Kidney epithelial cell (primary cell): Measurements from ENCODE around the gene SETD5. TPM values are rescaled to one million over a fixed set of nuclear protein-coding genes. Genes with fewer than 3 reads are reported as not detected.

ENCODE experiments used
- DNase-seq: peaks from one replicate; pipeline ENCODE4 v3.0.0-alpha.2; 2010; ENCODE audit warnings: low read depth
- H3K27me3 ChIP-seq: 2 replicates; pipeline ENCODE4 v1.6.0; 2011; ENCODE audit warnings: low read length; ENCODE audit not compliant: control insufficient read depth, insufficient read depth
- H3K36me3 ChIP-seq: 2 replicates; pipeline ENCODE4 v1.5.1; 2011; ENCODE audit warnings: low read length; ENCODE audit not compliant: control insufficient read depth, insufficient read depth
- H3K4me3 ChIP-seq: 2 replicates; pipeline ENCODE4 v1.5.1; 2011; ENCODE audit warnings: low read depth, mild to moderate bottlenecking, control low read depth, low read length
- CTCF ChIP-seq: IDR thresholded peaks from 2 replicates; pipeline ENCODE4 v1.5.1; 2011; ENCODE audit warnings: mild to moderate bottlenecking, moderate library complexity, low read length, control low read depth, inconsistent platforms; ENCODE audit not compliant: insufficient read depth, poor library complexity, severe bottlenecking
- total RNA-seq: library from RNA; depleted of rRNA; stranded (reverse); fragments of >200 nt; gene quantifications from 2 replicates; pipeline ENCODE4 v1.2.3, GENCODE V29; 2015

The SETD5 gene
- total RNA-seq, 1 donor from 2014 or later: 49.1 TPM

GRCh38 chr3:9408061-9408460, 10.6 kb downstream of the SETD5 start:
- Histone ChIP-seq H3K4me3 (no peak overlapping the region), H3K27me3 (no peaks in the 10 kb centered on the region), H3K36me3 (no peaks in the 10 kb centered on the region)
- TF ChIP-seq CTCF: no peak
- no peak for DNase-seq

GRCh38 chr3:9408546-9408945, 11.1 kb downstream of the SETD5 start:
- no peak for DNase-seq
- no peak for TF ChIP-seq CTCF
- Histone ChIP-seq H3K36me3 (no peaks in the 10 kb centered on the region), H3K4me3 (no peak overlapping the region), H3K27me3 (no peaks in the 10 kb centered on the region)

GRCh38 chr3:9409981-9410854, 12.8 kb downstream of the SETD5 start:
- no peaks in the 10 kb centered on the region for H3K27me3 ChIP-seq
- no peak for DNase-seq
- no peak for TF ChIP-seq CTCF
- no peak overlapping the region for H3K4me3 ChIP-seq
- H3K36me3 ChIP-seq: no peaks in the 10 kb centered on the region

GRCh38 chr3:9411302-9411701, 13.9 kb downstream of the SETD5 start:
- DNase-seq: no peak
- no peak for TF ChIP-seq CTCF
- Histone ChIP-seq H3K4me3 (no peak overlapping the region), H3K27me3 (no peaks in the 10 kb centered on the region), H3K36me3 (no peaks in the 10 kb centered on the region)

- Histone ChIP-seq H3K36me3 (no peaks in the 10 kb centered on the region), H3K27me3 (no peaks in the 10 kb centered on the region), H3K4me3 (no peak overlapping the region)
- DNase-seq: no peak
- TF ChIP-seq CTCF: no peak
These were observed 14.9 kb downstream of the SETD5 start for GRCh38 chr3:9412293-9412692.

- no peak for TF ChIP-seq CTCF
- Histone ChIP-seq H3K4me3 (no peak overlapping the region), H3K27me3 (no peaks in the 10 kb centered on the region), H3K36me3 (no peaks in the 10 kb centered on the region)
- no peak for DNase-seq
These were observed 17.4 kb downstream of the SETD5 start for GRCh38 chr3:9414826-9415225.
